ENCODE data around the gene KRTAP1-5. TPM values are rescaled to one million over a fixed set of nuclear protein-coding genes. Genes with fewer than 3 reads are reported as not detected.
A peak's percentile ranks its signal among the peaks of the same experiment; 100 is the strongest.

Gene KRTAP1-5
- total and polyA plus RNA-seq, 2 experiments from 2014 or later: not detected

GRCh38 chr17:41010441-41010840 is 16.6 kb downstream of the KRTAP1-5 start (continued):
- TF ChIP-seq CTCF (conservative IDR thresholded peaks at IDR 0.05; ENCODE audit: low read depth in 2 of 2): no peak
- TF ChIP-seq POLR2AphosphoS5 (IDR thresholded peaks at IDR 0.05; ENCODE audit: low read depth): no peak
- no peak for TF ChIP-seq ZNF331 (CRISPR knock-in tag; IDR thresholded peaks at IDR 0.05; ENCODE audit: low read depth)
- TF ChIP-seq EZH2 (IDR thresholded peaks at IDR 0.05; ENCODE audit: low read depth, unreplicated experiment): no peak

GRCh38 chr17:41009936-41010335 is 17.1 kb downstream of the KRTAP1-5 start:
- ATAC-seq: no peak

DNA sequence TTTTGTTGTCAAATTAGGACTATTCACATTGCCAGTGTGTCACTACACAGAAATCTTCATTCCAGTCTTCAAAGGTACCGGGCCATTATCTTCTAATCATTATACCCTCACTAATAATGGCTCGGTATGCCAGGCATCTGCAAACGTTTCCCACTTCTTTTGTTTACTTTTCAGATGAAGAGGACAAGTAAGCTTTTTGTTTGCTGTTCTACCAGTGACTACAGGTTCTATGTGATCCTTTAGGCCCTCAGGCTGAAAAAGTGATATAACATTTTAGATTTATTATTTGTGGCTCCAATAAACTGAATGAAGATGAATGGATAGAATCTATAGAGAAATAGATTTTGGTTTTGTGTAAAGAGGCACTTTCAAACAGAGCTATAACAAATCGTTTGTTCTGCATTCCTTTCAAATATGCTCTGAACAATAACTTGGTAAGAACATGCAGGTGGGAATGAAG is 17.7 kb downstream of the KRTAP1-5 start:
- Mint-ChIP-seq H3K27me3 (ENCODE audit: insufficient read depth, low read depth, poor library complexity) (peaks cover 1% of the 10 kb centered on the region), H3K4me1 (peaks cover 10% of the 10 kb centered on the region; the same call in 2 of the 3 replicates), H3K36me3 (ENCODE audit: low read depth) (no peaks in the 10 kb centered on the region), H3K9me3 (no peaks in the 10 kb centered on the region), H3K4me3 (no peak overlapping the region), H3K27ac (no peak overlapping the region)
- H3K27me3 ChIP-seq (ENCODE audit: insufficient read depth): no peaks in the 10 kb centered on the region
- no peaks in the 10 kb centered on the region; the same call in 1 of the 2 replicates for H3K9me2 ChIP-seq (ENCODE audit: insufficient read depth)
- DNase-seq (ENCODE audit: low spot score) (peak; percentile 35), ATAC-seq (no peak)
- TF ChIP-seq NANOG (IDR thresholded peaks at IDR 0.05; ENCODE audit: borderline replicate concordance) (peak; percentile 60; the same call in 1 of the 2 replicates), REST (IDR thresholded peaks at IDR 0.05; ENCODE audit: unreplicated experiment) (no peak)
- no peak overlapping the region for H3K4me3 ChIP-seq
- H3K4me1 ChIP-seq (ENCODE audit: insufficient read depth): peaks cover 14% of the 10 kb centered on the region
- H2AFZ ChIP-seq: no peak overlapping the region
- peak overlapping the region; percentile 27; the same call in 1 of the 2 replicates for H3K4me2 ChIP-seq
- no peaks in the 10 kb centered on the region for H3K79me2 ChIP-seq (replicated peaks; ENCODE audit: insufficient read depth)
- H3K27ac ChIP-seq (ENCODE audit: low read depth): no peak overlapping the region
- no peaks in the 10 kb centered on the region for H4K20me1 ChIP-seq (replicated peaks; ENCODE audit: insufficient read depth)
- no peaks in the 10 kb centered on the region for H3F3A ChIP-seq (replicated peaks; ENCODE audit: low read depth)
- H3K36me3 ChIP-seq (ENCODE audit: insufficient read depth): no peaks in the 10 kb centered on the region

More at GRCh38 chr17:41009936-41010335, 17.1 kb downstream of the KRTAP1-5 start:
- Histone ChIP-seq H3F3A (replicated peaks; ENCODE audit: low read depth) (no peaks in the 10 kb centered on the region), H3K79me2 (replicated peaks; ENCODE audit: insufficient read depth) (no peaks in the 10 kb centered on the region), H3K27me3 (ENCODE audit: insufficient read depth) (no peaks in the 10 kb centered on the region), H3K4me3 (no peak overlapping the region), H3K9me2 (ENCODE audit: insufficient read depth) (no peaks in the 10 kb centered on the region; the same call in 1 of the 2 replicates), H3K36me3 (ENCODE audit: insufficient read depth) (no peaks in the 10 kb centered on the region), H2AFZ (no peak overlapping the region), H4K20me1 (replicated peaks; ENCODE audit: insufficient read depth) (no peaks in the 10 kb centered on the region), H3K27ac (ENCODE audit: low read depth) (no peak overlapping the region), H3K4me1 (ENCODE audit: insufficient read depth) (peaks cover 14% of the 10 kb centered on the region), H3K4me2 (0 out of 2 replicates have a peak overlapping the region, but pooled peaks have one; percentile 27)
- TF ChIP-seq NANOG (IDR thresholded peaks at IDR 0.05; ENCODE audit: borderline replicate concordance) (no peak), POLR2AphosphoS5 (IDR thresholded peaks at IDR 0.05; ENCODE audit: low read depth) (no peak), ZNF331 (CRISPR knock-in tag; IDR thresholded peaks at IDR 0.05; ENCODE audit: low read depth) (no peak), EZH2phosphoT487 (IDR thresholded peaks at IDR 0.05; ENCODE audit: unreplicated experiment) (no peak), JUNB (IDR thresholded peaks at IDR 0.05; ENCODE audit: unreplicated experiment) (no peak), EZH2 (IDR thresholded peaks at IDR 0.05; ENCODE audit: low read depth, unreplicated experiment) (no peak)
- TF ChIP-seq, protein P1, sequence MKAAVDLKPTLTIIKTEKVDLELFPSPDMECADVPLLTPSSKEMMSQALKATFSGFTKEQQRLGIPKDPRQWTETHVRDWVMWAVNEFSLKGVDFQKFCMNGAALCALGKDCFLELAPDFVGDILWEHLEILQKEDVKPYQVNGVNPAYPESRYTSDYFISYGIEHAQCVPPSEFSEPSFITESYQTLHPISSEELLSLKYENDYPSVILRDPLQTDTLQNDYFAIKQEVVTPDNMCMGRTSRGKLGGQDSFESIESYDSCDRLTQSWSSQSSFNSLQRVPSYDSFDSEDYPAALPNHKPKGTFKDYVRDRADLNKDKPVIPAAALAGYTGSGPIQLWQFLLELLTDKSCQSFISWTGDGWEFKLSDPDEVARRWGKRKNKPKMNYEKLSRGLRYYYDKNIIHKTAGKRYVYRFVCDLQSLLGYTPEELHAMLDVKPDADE (IDR thresholded peaks at IDR 0.05): no peak
- H3K27ac Mint-ChIP-seq: no peak overlapping the region
- peaks cover 10% of the 10 kb centered on the region; the same call in 2 of the 3 replicates for H3K4me1 Mint-ChIP-seq
- H3K4me3 Mint-ChIP-seq: no peak overlapping the region
- no peak for DNase-seq (ENCODE audit: low spot score)
- no peaks in the 10 kb centered on the region for H3K9me3 Mint-ChIP-seq
- H3K27me3 Mint-ChIP-seq (ENCODE audit: insufficient read depth, low read depth, poor library complexity): peaks cover 1% of the 10 kb centered on the region
- no peaks in the 10 kb centered on the region for H3K36me3 Mint-ChIP-seq (ENCODE audit: low read depth)

Data from GM23338 (cell line).